HG03378 (cell line): Measurements from ENCODE around the gene PRKAA1.
"Not testable (repeated sequence)": the region's sequence is repeated elsewhere in the genome, so short reads cannot be mapped to it uniquely, and the experiment has no call there.

ENCODE experiments used
- ATAC-seq: cut with Tn5 transposase; IDR thresholded peaks from one replicate; pipeline ENCODE4 v1.9.1; 2021; ENCODE audit warnings: mild to moderate bottlenecking, moderate library complexity; ENCODE audit not compliant: unreplicated experiment

Gene PRKAA1

DNA sequence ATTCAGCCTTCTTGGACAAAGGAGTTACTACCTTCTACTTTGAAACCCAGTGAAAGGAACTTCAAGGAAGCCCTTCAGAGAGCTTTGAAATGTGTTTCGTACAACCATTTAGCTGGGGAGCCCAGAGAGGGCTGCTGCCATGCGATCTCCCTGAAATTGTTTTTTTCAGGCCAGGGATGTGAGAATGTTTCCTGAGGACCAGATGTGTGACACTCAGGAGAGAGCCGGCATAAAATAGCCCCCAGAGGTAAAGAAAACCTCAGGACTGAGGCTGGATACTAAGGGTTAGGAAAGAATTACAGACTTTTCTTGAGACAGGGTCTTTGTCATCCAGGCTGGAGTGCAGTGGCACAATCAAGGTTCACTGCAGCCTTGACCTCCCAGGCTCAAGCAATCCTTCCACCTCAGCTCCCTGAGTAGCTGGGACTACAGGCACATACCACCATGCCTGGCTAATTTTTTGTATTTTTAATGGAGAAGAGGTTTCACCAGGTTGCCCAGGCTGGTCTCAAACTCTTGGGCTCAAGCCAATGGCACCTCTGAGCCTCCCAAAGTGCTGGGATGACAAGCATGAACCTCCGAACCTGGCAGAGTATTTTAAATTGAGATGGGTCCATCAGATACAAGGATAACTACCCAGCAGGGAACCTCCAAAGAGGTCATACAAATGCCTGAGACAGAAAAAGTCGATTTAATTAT lies 28.5 kb upstream of the PRKAA1 start:
- no peak for ATAC-seq

DNA sequence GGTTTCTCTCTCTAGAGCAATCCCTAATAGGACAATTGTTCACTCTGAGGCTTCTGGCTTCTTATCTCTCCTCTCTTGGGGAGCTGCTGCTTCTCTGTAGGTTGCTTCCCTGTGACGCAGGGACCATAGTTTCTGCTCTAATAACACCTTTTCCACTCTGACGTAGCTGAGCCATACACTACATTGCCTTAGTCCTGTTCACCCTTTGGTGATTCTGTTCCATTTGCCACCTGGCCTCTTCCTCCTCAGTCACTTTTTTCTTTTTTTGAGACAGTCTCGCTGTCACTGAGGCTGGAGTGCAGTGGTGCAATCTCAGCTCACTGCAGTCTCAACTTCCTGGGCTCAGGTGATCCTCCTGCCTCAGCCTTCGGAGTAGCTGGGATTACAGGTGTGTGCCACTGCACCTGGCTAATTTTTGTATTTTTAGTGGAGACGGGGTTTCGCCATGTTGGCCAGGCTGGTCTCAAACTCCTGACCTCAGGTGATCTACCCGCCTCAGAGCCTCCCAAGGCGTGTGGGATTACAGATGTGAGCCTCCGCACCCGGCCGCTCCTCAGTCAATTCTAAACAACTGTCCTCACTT lies 27.4 kb upstream of the PRKAA1 start:
- not testable (repeated sequence) for ATAC-seq

GRCh38 chr5:40823459-40823858 lies 25.3 kb upstream of the PRKAA1 start:
- ATAC-seq, result no peak

GRCh38 chr5:40813698-40814281 lies 15.6 kb upstream of the PRKAA1 start:
- no peak for ATAC-seq

DNA sequence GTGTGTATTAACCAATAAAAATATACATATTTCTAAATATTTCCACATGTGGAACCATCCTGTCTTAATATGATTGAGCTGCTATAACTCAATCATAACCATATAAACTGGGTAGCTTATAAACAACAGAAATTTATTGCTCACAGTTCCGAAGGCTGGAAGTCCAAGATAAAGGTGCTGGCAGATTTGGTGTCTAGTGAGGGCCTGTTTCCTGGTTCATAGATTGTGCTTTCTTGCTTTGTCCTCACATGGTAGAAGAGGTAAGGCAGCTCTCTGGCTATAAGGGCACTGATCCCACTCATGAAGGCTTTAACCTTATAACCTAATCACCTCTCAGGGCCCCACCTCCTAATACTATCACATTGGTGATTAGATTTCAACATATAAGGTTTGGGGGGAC lies 14.0 kb upstream of the PRKAA1 start:
- no peak for ATAC-seq

- ATAC-seq, result no peak
Measured at GRCh38 chr5:40801771-40802562, 3.8 kb upstream of the PRKAA1 start.

- ATAC-seq, result no peak
Measured at GRCh38 chr5:40799258-40799657, 1.1 kb upstream of the PRKAA1 start.

DNA sequence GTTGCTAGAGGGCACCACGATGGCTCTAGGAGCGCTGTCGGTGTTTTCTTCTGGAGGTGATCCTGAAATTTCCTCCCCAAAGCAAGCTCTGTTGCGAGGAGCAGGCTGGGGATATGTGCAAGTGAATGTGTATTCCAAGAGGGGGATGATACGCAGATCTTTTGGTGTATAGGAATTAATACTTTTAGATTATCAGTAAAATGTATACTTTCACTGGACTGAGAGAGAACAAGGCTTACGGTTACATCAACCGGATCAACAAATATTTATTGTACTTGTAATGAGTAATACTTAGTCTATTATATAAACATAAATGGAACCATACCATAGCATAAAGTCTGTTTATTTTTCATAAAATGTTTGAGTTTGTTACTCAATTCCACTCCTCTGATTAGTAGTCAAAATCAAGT lies 632 bp upstream of the PRKAA1 start:
- no peak for ATAC-seq

GRCh38 chr5:40797273-40798011 lies 732 bp downstream of the PRKAA1 start:
- ATAC-seq, result peak; percentile 48

DNA sequence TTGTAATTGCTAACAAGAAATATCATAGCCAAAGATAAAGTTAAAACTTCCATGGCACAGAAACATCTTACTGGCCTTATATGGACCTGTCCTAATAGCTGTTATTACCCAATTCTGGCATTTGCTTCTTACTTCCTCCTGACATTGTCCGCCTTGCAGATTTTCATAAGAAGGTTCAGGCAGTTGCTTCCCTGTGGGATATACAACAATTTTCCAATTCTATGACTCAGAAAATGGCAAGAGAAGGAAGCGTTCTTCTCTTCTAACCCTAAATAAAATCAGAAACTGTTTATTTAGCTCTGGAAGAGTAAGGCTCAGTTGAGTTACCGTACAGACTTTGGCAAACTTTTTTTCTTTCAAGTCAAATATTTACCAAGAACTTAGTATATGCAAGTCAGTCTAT lies 1.7 kb downstream of the PRKAA1 start:
- ATAC-seq, result no peak

DNA sequence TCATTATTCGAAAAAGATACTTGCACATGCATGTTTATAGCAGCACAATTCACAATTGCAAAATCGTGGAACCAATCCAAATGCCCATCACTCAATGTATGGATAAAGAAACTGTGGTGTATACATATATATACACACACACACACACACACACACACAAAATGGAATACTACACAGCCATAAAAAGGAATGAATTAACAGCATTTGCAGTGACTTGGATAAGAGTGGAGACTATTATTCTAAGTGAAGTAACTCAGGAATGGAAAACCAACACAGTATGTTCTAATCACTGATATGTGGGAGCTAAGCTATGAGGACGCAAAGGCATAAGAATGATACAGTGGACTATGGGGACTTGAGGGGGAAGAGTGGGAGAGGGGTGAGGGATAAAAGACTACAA lies 3.3 kb downstream of the PRKAA1 start:
- not testable (repeated sequence) for ATAC-seq

- not testable (repeated sequence) for ATAC-seq
Measured at GRCh38 chr5:40794340-40794739, 3.8 kb downstream of the PRKAA1 start.

- ATAC-seq, result not testable (repeated sequence)
Measured at GRCh38 chr5:40792691-40793090, 5.5 kb downstream of the PRKAA1 start.

GRCh38 chr5:40791715-40792139 lies 6.4 kb downstream of the PRKAA1 start:
- no peak for ATAC-seq

GRCh38 chr5:40790947-40791593 lies 7.1 kb downstream of the PRKAA1 start:
- ATAC-seq, result no peak

DNA sequence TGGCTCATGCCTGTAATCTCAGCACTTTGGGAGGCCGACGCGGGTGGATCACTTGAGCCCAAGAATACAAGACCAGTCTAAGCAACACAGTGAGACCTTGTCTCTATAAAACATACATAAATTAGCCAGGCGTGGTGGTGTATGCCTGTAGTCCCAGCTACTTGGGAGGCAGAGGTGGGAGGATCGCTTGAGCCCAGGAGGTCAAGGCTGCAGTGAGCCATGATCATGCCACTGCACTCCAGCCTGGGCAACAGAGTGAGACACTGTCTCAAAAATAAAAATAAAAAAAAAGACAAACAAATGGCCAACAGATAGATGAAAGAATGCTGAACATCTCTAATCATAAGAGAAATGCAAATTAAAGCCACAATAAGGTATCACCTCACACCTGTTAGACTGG lies 9.2 kb downstream of the PRKAA1 start:
- ATAC-seq, result not testable (repeated sequence)

- no peak for ATAC-seq
Measured at GRCh38 chr5:40787986-40788385, 10.2 kb downstream of the PRKAA1 start.

DNA sequence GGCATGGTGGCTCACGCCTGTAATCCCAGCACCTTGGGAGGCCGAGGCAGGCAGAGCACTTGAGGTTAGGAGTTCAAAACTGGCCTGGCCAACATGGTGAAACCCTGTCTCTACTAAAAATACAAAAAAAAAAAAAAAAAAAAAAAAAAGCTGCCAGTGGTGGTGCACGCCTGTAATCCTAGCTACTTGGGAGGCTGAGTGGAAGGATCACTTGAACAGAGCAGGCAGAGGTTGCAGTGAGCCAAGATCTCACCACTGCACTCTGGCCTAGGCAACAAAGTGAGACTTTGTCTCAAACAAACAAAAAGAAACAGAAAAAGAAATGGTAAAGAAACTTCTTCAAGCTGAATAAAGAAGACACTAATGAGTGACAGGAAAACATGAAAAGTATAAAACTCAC lies 11.5 kb downstream of the PRKAA1 start:
- not testable (repeated sequence) for ATAC-seq

DNA sequence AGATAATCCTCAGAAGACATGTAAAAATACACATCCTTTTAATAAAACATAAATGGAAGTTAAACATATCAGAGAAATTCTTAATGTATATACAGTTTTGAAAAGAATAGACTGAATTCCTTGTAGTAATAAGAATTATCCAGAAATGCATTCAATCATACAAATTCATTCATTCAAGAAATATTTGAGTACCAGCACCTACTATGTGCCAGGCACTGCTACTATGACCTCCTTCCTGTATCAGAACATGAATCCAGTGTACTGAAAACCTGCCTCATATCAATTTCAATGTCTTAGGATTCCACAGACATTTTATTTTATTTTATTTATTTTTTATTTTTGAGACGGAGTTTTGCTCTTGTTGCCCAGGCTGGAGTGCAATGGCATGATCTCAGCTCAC lies 13.3 kb downstream of the PRKAA1 start:
- ATAC-seq, result no peak

DNA sequence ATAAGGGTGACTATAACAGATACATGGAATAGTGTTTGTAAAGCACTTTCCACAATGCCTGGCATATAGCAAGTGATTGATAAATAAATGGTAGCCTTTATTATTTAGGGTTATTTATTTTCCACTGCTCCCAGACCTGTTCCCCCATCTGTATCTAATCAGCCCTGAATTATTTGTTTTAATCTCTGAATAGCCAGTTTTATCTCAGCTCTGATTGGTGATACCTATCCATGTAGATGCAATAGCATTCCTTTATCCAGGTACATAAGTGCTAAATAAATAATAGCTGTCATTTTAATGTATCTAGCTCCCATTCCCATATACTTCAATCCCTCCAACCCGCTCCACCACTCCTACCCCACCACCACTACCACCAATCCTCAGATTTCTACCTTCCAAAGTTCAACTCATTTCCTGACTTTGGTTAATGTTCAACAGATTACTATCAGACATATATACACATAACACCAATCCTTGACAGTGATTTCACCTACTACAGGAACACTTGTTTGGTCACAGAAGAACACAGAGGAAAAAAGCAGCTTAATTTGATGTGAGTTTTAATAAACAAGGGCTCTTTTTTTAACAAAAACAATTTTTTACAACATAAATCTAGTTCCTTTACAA lies 14.0 kb downstream of the PRKAA1 start:
- ATAC-seq, result no peak
